H1 (cell line): ENCODE results near the gene B3GAT1. TPM values are rescaled to one million over a fixed set of nuclear protein-coding genes. Genes with fewer than 3 reads are reported as not detected.

Experiments used
- CTCF ChIA-PET: fragments of 300-600 bp; sonication (Branson Sonifier 250); formaldehyde crosslinking; loops from one replicate; lab custom pipeline; 2021; ENCODE audit not compliant: partially characterized antibody; lab: Charles Lee
- POLR2A ChIA-PET: fragments of 300-600 bp; sonication (Branson Sonifier 250); formaldehyde crosslinking; loops from one replicate; lab custom pipeline; 2021; ENCODE audit warnings: inconsistent platforms; ENCODE audit not compliant: partially characterized antibody; lab: Charles Lee
- DNase-seq, 2 experiments: peaks; one replicate each; pipeline versions ENCODE4 v3.0.0 to v3.0.0-alpha.2; 2010 to 2022; ENCODE audit warnings: low spot score in 2 of 2, low read depth in 1 of 2, mixed read lengths in 1 of 2
- FAIRE-seq: peaks from 2 replicates; lab custom pipeline; 2011; peaks lifted over from hg19 to GRCh38; lab: Jason Lieb, UNC
- H2AFZ ChIP-seq: 2 replicates; pipeline ENCODE4 v1.8.1; 2012; ENCODE audit warnings: low read length, inconsistent platforms
- H2AK5ac ChIP-seq: 2 replicates; pipeline ENCODE4 v1.6.1; 2013; ENCODE audit warnings: low read depth, low read length
- H2BK120ac ChIP-seq: replicated peaks from 2 replicates; pipeline ENCODE3; 2013; ENCODE audit warnings: low read depth, low read length, inconsistent platforms
- H2BK12ac ChIP-seq: 2 replicates; pipeline ENCODE4 v1.6.1; 2013; ENCODE audit warnings: low read depth, low read length
- H2BK15ac ChIP-seq: 2 replicates; pipeline ENCODE4 v1.6.1; 2013; ENCODE audit warnings: low read length
- H2BK20ac ChIP-seq: 2 replicates; pipeline ENCODE4 v1.6.1; 2013; ENCODE audit warnings: low read length
- H2BK5ac ChIP-seq: 2 replicates; pipeline ENCODE4 v1.6.1; 2013; ENCODE audit warnings: low read depth, low read length
- H3K14ac ChIP-seq: 2 replicates; pipeline ENCODE4 v1.6.1; 2013; ENCODE audit warnings: inconsistent platforms; ENCODE audit not compliant: insufficient read length
- H3K18ac ChIP-seq: 2 replicates; pipeline ENCODE4 v1.6.1; 2013; ENCODE audit warnings: low read length; ENCODE audit errors: extremely low read depth
- H3K23ac ChIP-seq: 2 replicates; pipeline ENCODE4 v1.6.1; 2013; ENCODE audit warnings: inconsistent platforms; ENCODE audit not compliant: insufficient read length
- H3K23me2 ChIP-seq: 2 replicates; pipeline ENCODE4 v1.6.1; 2013; ENCODE audit warnings: low read depth, low read length
- H3K27ac ChIP-seq: 2 replicates; pipeline ENCODE4 v1.6.1; 2011; ENCODE audit warnings: low read depth, low read length, inconsistent platforms
- H3K27me3 ChIP-seq, 4 experiments: replicated peaks in 1 of 4; 1 replicate in 1 of 4; 2 replicates in 3 of 4; pipeline versions ENCODE4 v1.6.1 to v1.8.1; 2011 to 2013; ENCODE audit warnings: low read length in 3 of 4, mild to moderate bottlenecking in 3 of 4, inconsistent platforms in 2 of 4, mixed read lengths in 2 of 4, moderate library complexity in 1 of 4; ENCODE audit not compliant: control insufficient read depth in 3 of 4, insufficient read depth in 3 of 4; ENCODE audit errors: extremely low read depth in 1 of 4
- H3K36me3 ChIP-seq, 4 experiments: 2 replicates each; pipeline versions ENCODE4 v1.6.1 to v1.8.1; 2011 to 2013; ENCODE audit warnings: mild to moderate bottlenecking in 4 of 4, low read length in 3 of 4, moderate library complexity in 2 of 4, control low read depth in 1 of 4, inconsistent platforms in 1 of 4; ENCODE audit not compliant: insufficient read depth in 4 of 4, control insufficient read depth in 2 of 4
- H3K4ac ChIP-seq: replicated peaks from 2 replicates; pipeline ENCODE3; 2013; ENCODE audit warnings: low read length, low read depth, mixed read lengths, inconsistent platforms; ENCODE audit not compliant: insufficient read length
- H3K4me1 ChIP-seq, 4 experiments: replicated peaks in 1 of 4; 1 replicate in 1 of 4; 2 replicates in 3 of 4; pipeline versions ENCODE4 v1.6.1 to v1.8.1; 2011 to 2013; ENCODE audit warnings: low read length in 3 of 4, inconsistent platforms in 2 of 4, mixed read lengths in 1 of 4; ENCODE audit not compliant: insufficient read depth in 4 of 4, control insufficient read depth in 3 of 4
- H3K4me2 ChIP-seq, 2 experiments: 2 replicates each; pipeline versions ENCODE4 v1.6.1 to v1.8.1; 2011 to 2013; ENCODE audit warnings: low read depth in 2 of 2, low read length in 2 of 2, control low read depth in 1 of 2, inconsistent platforms in 1 of 2, mild to moderate bottlenecking in 1 of 2; ENCODE audit not compliant: insufficient read depth in 1 of 2
- H3K4me3 ChIP-seq, 4 experiments: fragments of 200-600, 300-600 bp in 1 of 4; sonication (generic), shearing (Covaris generic), sonication (Bioruptor Twin) in 1 of 4; 2 replicates each; pipeline versions ENCODE4 v1.5.1 to v1.8.1; 2011 to 2016; ENCODE audit warnings: low read length in 4 of 4, low read depth in 3 of 4, control low read depth in 2 of 4, inconsistent platforms in 2 of 4, mild to moderate bottlenecking in 2 of 4, mixed read lengths in 1 of 4, moderate library complexity in 1 of 4; ENCODE audit not compliant: insufficient read depth in 2 of 4; ENCODE audit errors: extremely low read depth in 1 of 4
- H3K56ac ChIP-seq: replicated peaks from 2 replicates; pipeline ENCODE3; 2013; ENCODE audit warnings: low read depth, mild to moderate bottlenecking, mixed read lengths, low read length, inconsistent platforms; ENCODE audit not compliant: insufficient read length
- H3K79me1 ChIP-seq: 2 replicates; pipeline ENCODE4 v1.6.1; 2013; ENCODE audit warnings: low read depth, low read length, control low read depth
- H3K79me2 ChIP-seq, 2 experiments: 2 replicates each; pipeline versions ENCODE4 v1.6.1 to v1.8.1; 2012 to 2013; ENCODE audit warnings: low read length in 2 of 2, mild to moderate bottlenecking in 2 of 2, inconsistent platforms in 1 of 2; ENCODE audit not compliant: insufficient read depth in 2 of 2, control insufficient read depth in 1 of 2
- H3K9ac ChIP-seq, 4 experiments: replicated peaks in 1 of 4; 1 replicate in 1 of 4; 2 replicates in 3 of 4; pipeline versions ENCODE4 v1.6.1 to v1.8.1; 2011 to 2013; ENCODE audit warnings: low read depth in 3 of 4, low read length in 3 of 4, control low read depth in 2 of 4, mild to moderate bottlenecking in 2 of 4, moderate library complexity in 2 of 4, inconsistent platforms in 1 of 4; ENCODE audit errors: extremely low read depth in 1 of 4
- H3K9me3 ChIP-seq, 2 experiments: 2 replicates each; pipeline versions ENCODE4 v1.6.1 to v1.8.1; 2012 to 2013; ENCODE audit warnings: mild to moderate bottlenecking in 2 of 2, moderate library complexity in 2 of 2, control low read depth in 1 of 2, inconsistent platforms in 1 of 2, low read depth in 1 of 2, low read length in 1 of 2, mixed read lengths in 1 of 2; ENCODE audit not compliant: insufficient read depth in 2 of 2
- H4K20me1 ChIP-seq, 2 experiments: replicated peaks in 1 of 2; 2 replicates each; pipeline versions ENCODE3 to v1.8.1; 2011 to 2013; ENCODE audit warnings: inconsistent platforms in 2 of 2, low read length in 2 of 2, mild to moderate bottlenecking in 1 of 2; ENCODE audit not compliant: insufficient read depth in 2 of 2, control insufficient read depth in 1 of 2
- H4K5ac ChIP-seq: 2 replicates; pipeline ENCODE4 v1.6.1; 2013; ENCODE audit warnings: low read length, low read depth, mixed read lengths, inconsistent platforms; ENCODE audit not compliant: insufficient read length
- H4K8ac ChIP-seq: 2 replicates; pipeline ENCODE4 v1.8.0; 2013; ENCODE audit warnings: mild to moderate bottlenecking, moderate library complexity, low read length, inconsistent platforms; ENCODE audit not compliant: insufficient read depth; ENCODE audit errors: extremely low read depth
- H4K91ac ChIP-seq: replicated peaks from 2 replicates; pipeline ENCODE3; 2013; ENCODE audit warnings: low read length, mixed read lengths, inconsistent platforms; ENCODE audit not compliant: insufficient read length
- FOSL1 ChIP-seq: IDR thresholded peaks from 2 replicates; pipeline ENCODE4 v1.6.1; 2011; ENCODE audit warnings: mild to moderate bottlenecking, low read depth, low read length, moderate library complexity; ENCODE audit not compliant: insufficient read depth
- HDAC2 ChIP-seq, 2 experiments: fragments of 300-600 bp in 1 of 2; sonication (generic) in 1 of 2; IDR thresholded peaks; 2 replicates each; pipeline ENCODE4 v1.6.1; 2011 to 2012; ENCODE audit warnings: low read depth in 2 of 2, low read length in 2 of 2, mild to moderate bottlenecking in 2 of 2, moderate library complexity in 2 of 2, borderline replicate concordance in 1 of 2, inconsistent platforms in 1 of 2
- KDM5A ChIP-seq: fragments of 200-600 bp; IDR thresholded peaks from 2 replicates; pipeline ENCODE4 v1.7.1; 2012; ENCODE audit warnings: mild to moderate bottlenecking, low read length, inconsistent platforms, mixed read lengths
- MAFK ChIP-seq: IDR thresholded peaks from 2 replicates; pipeline ENCODE4 v1.6.1; 2012; ENCODE audit warnings: low read depth, mild to moderate bottlenecking, improper control_type of control experiment, low read length
- NRF1 ChIP-seq: IDR thresholded peaks from 2 replicates; pipeline ENCODE4 v1.6.1; 2011; ENCODE audit warnings: mild to moderate bottlenecking, low read depth, low read length, improper control_type of control experiment
- POLR2AphosphoS5 ChIP-seq: IDR thresholded peaks from 2 replicates; pipeline ENCODE4 v1.6.1; 2011; ENCODE audit warnings: low read depth, low read length
- SUZ12 ChIP-seq: fragments of 200-600 bp; sonication (generic); IDR thresholded peaks from 2 replicates; pipeline ENCODE4 v1.6.1; 2012; ENCODE audit warnings: mild to moderate bottlenecking, inconsistent platforms, low read length, moderate library complexity, mixed read lengths
- USF2 ChIP-seq: IDR thresholded peaks from 2 replicates; pipeline ENCODE4 v1.6.1; 2011; ENCODE audit warnings: low read length, improper control_type of control experiment
- WGBS, 2 experiments: shearing (Covaris generic) in 1 of 2; methylation state at CpG; one replicate each; pipeline versions ENCODE4 v1.1.6 to v1.1.7; 2013 to 2015; ENCODE audit warnings: low lambda C conversion rate in 2 of 2, mixed read lengths in 2 of 2, inconsistent platforms in 1 of 2, low coverage in 1 of 2, missing lambda C conversion rate in 1 of 2; ENCODE audit not compliant: insufficient replicate concordance in 2 of 2, insufficient coverage in 1 of 2, insufficient read length in 1 of 2; ENCODE audit errors: extremely low coverage in 1 of 2, missing lambda C conversion rate in 1 of 2; 5-methylcytosine and 5-hydroxymethylcytosine counted together
- polyA plus RNA-seq, 7 experiments: library from polyadenylated mRNA; depleted of rRNA in 3 of 7; stranded (reverse) in 5 of 7; unstranded in 2 of 7; fragments of >200 nt in 5 of 7; fragments of 200-250 nt in 2 of 7; gene quantifications; 1 replicate in 5 of 7; 2 replicates in 1 of 7; 4 replicates in 1 of 7; pipeline versions ENCODE4 v1.2.1 to v1.2.3, GENCODE V29; 2011 to 2013; ENCODE audit warnings: missing spikeins in 2 of 7, mixed read lengths in 2 of 7
- total RNA-seq: library from RNA; stranded (reverse); fragmentation: NEBNext Ultra II Directional; extraction: Animal tissue kit (Norgen Biotek cat#: 25700); gene quantifications from 2 replicates; pipeline ENCODE4 v1.2.1, GENCODE V29; 2021

Gene B3GAT1
- total and polyA plus RNA-seq, 2 of the 8 experiments (the other 6 are each of a cell fraction or from before 2014, with no cell fraction given), result 19.7 to 32.4 TPM

- no peak overlapping the region for H2AFZ ChIP-seq
- H2BK12ac ChIP-seq, result no peak overlapping the region
- H4K91ac ChIP-seq, result no peak overlapping the region
- H3K4ac ChIP-seq, result no peak overlapping the region
- no peak overlapping the region for H3K9ac ChIP-seq
- no peak overlapping the region for H3K23ac ChIP-seq
- no peak overlapping the region for H3K18ac ChIP-seq
- peaks cover 0 to 2% of the 10 kb centered on the region in 2 experiments for H4K20me1 ChIP-seq
- H3K4me3 ChIP-seq, result no peak overlapping the region
- H3K36me3 ChIP-seq, result no peaks in the 10 kb centered on the region
- FAIRE-seq (no peak), DNase-seq (no peak)
- no peaks in the 10 kb centered on the region for H3K79me2 ChIP-seq
- ChIA-PET CTCF (no interaction called here), POLR2A (no interaction called here)
- H3K4me2 ChIP-seq, result no peak overlapping the region
- no peak overlapping the region for H2AK5ac ChIP-seq
- no peak overlapping the region for H3K14ac ChIP-seq
- no peak overlapping the region for H4K8ac ChIP-seq
- TF ChIP-seq SUZ12, result no peak
- TF ChIP-seq USF2, result no peak
- no peak for TF ChIP-seq FOSL1
- TF ChIP-seq NRF1, result no peak
- no peak for TF ChIP-seq KDM5A
- TF ChIP-seq POLR2AphosphoS5, result no peak
- no peak for TF ChIP-seq MAFK
- no peak for TF ChIP-seq HDAC2 (IDR thresholded peaks at IDR 0.05; ENCODE audit: borderline replicate concordance in 1 of 2, low read depth in 2 of 2, low read length in 2 of 2)
- H2BK15ac ChIP-seq, result no peak overlapping the region
- H3K56ac ChIP-seq, result no peak overlapping the region
- WGBS, 2 experiments, result 83% methylated on average over 1 of the region's 1 CpG; no CpG with 5 or more reads in 1 of the 2 experiments
- H3K27ac ChIP-seq, result no peak overlapping the region
- no peaks in the 10 kb centered on the region for H3K79me1 ChIP-seq
- peaks cover 0 to 4% (median 1%) of the 10 kb centered on the region in 4 experiments; a peak in 4 of 7 replicates for H3K4me1 ChIP-seq
- H2BK120ac ChIP-seq, result no peak overlapping the region
- H3K27me3 ChIP-seq, result peaks cover 0 to 6% (median 4%) of the 10 kb centered on the region in 4 experiments; a peak in 3 of 7 replicates
- no peaks in the 10 kb centered on the region; a peak in 1 of 4 replicates for H3K9me3 ChIP-seq
- no peak overlapping the region for H4K5ac ChIP-seq
- H2BK5ac ChIP-seq, result no peak overlapping the region
- no peaks in the 10 kb centered on the region for H3K23me2 ChIP-seq
- H2BK20ac ChIP-seq, result no peak overlapping the region
Observed at GRCh38 chr11:134461621-134462020, 49.6 kb upstream of the B3GAT1 start.
